H9 (cell line): ENCODE data around the gene AIMP2. TPM values are rescaled to one million over a fixed set of nuclear protein-coding genes. Genes with fewer than 3 reads are reported as not detected.

Experiments used
- DNase-seq: peaks from one replicate; pipeline ENCODE4 v3.0.0-alpha.2; 2017
- H2AFZ ChIP-seq: one replicate; pipeline ENCODE4 v1.6.1; 2013; ENCODE audit warnings: mild to moderate bottlenecking, low read length, control low read depth, moderate library complexity
- H2AK5ac ChIP-seq: 2 replicates; pipeline ENCODE4 v1.6.1; 2013; ENCODE audit warnings: low read length, control low read depth, mixed read lengths; ENCODE audit not compliant: insufficient read length
- H2BK120ac ChIP-seq: one replicate; pipeline ENCODE4 v1.6.1; 2013; ENCODE audit warnings: low read depth, mild to moderate bottlenecking, low read length, control low read depth, inconsistent platforms; ENCODE audit not compliant: poor library complexity, severe bottlenecking
- H2BK12ac ChIP-seq: 2 replicates; pipeline ENCODE4 v1.6.1; 2013; ENCODE audit warnings: low read length, control low read depth, mixed read lengths, low read depth; ENCODE audit not compliant: insufficient read length
- H2BK15ac ChIP-seq: 2 replicates; pipeline ENCODE4 v1.6.1; 2013; ENCODE audit warnings: low read depth, low read length, control low read depth
- H2BK20ac ChIP-seq: one replicate; pipeline ENCODE4 v1.6.1; 2013; ENCODE audit warnings: low read depth, mild to moderate bottlenecking, low read length, control low read depth, inconsistent platforms; ENCODE audit not compliant: poor library complexity, severe bottlenecking
- H2BK5ac ChIP-seq: 2 replicates; pipeline ENCODE4 v1.6.1; 2013; ENCODE audit warnings: low read length, control low read depth, mixed read lengths; ENCODE audit not compliant: insufficient read length
- H3K14ac ChIP-seq: 2 replicates; pipeline ENCODE4 v1.6.1; 2013; ENCODE audit warnings: low read length, control low read depth; ENCODE audit not compliant: insufficient read depth
- H3K18ac ChIP-seq: 2 replicates; pipeline ENCODE4 v1.6.1; 2013; ENCODE audit warnings: low read depth, mild to moderate bottlenecking, mixed read lengths, low read length, control low read depth; ENCODE audit not compliant: insufficient read length
- H3K23ac ChIP-seq: 2 replicates; pipeline ENCODE4 v1.6.1; 2013; ENCODE audit warnings: low read length, control low read depth, mixed read lengths, low read depth; ENCODE audit not compliant: insufficient read length
- H3K23me2 ChIP-seq: 2 replicates; pipeline ENCODE4 v1.6.1; 2013; ENCODE audit warnings: low read depth, mild to moderate bottlenecking, mixed read lengths, low read length, control low read depth; ENCODE audit not compliant: insufficient read length, poor library complexity, severe bottlenecking
- H3K27ac ChIP-seq: 2 replicates; pipeline ENCODE4 v1.5.1; 2013; ENCODE audit warnings: low read length, control low read depth, mixed read lengths, low read depth; ENCODE audit not compliant: insufficient read length
- H3K27me3 ChIP-seq: 2 replicates; pipeline ENCODE4 v1.6.1; 2013; ENCODE audit warnings: low read length, control low read depth, inconsistent platforms; ENCODE audit not compliant: insufficient read depth
- H3K4ac ChIP-seq: 2 replicates; pipeline ENCODE4 v1.6.1; 2013; ENCODE audit warnings: low read depth, mild to moderate bottlenecking, control low read depth, inconsistent platforms, low read length, moderate library complexity
- H3K4me1 ChIP-seq: 2 replicates; pipeline ENCODE4 v1.6.1; 2013; ENCODE audit warnings: low read length, control low read depth, inconsistent platforms; ENCODE audit not compliant: insufficient read depth
- H3K4me2 ChIP-seq: 2 replicates; pipeline ENCODE4 v1.6.1; 2013; ENCODE audit warnings: low read length, control low read depth, mixed read lengths; ENCODE audit not compliant: insufficient read length, insufficient read depth
- H3K56ac ChIP-seq: 2 replicates; pipeline ENCODE4 v1.6.1; 2013; ENCODE audit warnings: low read depth, mild to moderate bottlenecking, mixed read lengths, low read length, control low read depth; ENCODE audit not compliant: insufficient read length
- H3K79me1 ChIP-seq: 2 replicates; pipeline ENCODE4 v1.6.1; 2013; ENCODE audit warnings: low read depth, mild to moderate bottlenecking, moderate library complexity, low read length, control low read depth, inconsistent platforms; ENCODE audit not compliant: insufficient read depth, poor library complexity, severe bottlenecking
- H3K79me2 ChIP-seq: 2 replicates; pipeline ENCODE4 v1.6.1; 2013; ENCODE audit warnings: low read length, control low read depth, inconsistent platforms; ENCODE audit not compliant: insufficient read depth
- H3K9ac ChIP-seq: 2 replicates; pipeline ENCODE4 v1.6.1; 2013; ENCODE audit warnings: low read length, control low read depth, mixed read lengths; ENCODE audit not compliant: insufficient read length; ENCODE audit errors: extremely low read depth
- H3K9me3 ChIP-seq: one replicate; pipeline ENCODE4 v1.6.1; 2013; ENCODE audit warnings: low read depth, low read length, inconsistent platforms; ENCODE audit not compliant: control insufficient read depth
- H3T11ph ChIP-seq: one replicate; pipeline ENCODE4 v1.6.1; 2013; ENCODE audit warnings: mild to moderate bottlenecking, low read length, control low read depth, inconsistent platforms
- H4K20me1 ChIP-seq: one replicate; pipeline ENCODE4 v1.6.1; 2013; ENCODE audit not compliant: control insufficient read depth, insufficient read length, insufficient read depth
- H4K5ac ChIP-seq: 2 replicates; pipeline ENCODE4 v1.6.1; 2013; ENCODE audit warnings: low read depth, mild to moderate bottlenecking, mixed read lengths, low read length, control low read depth; ENCODE audit not compliant: insufficient read length
- H4K8ac ChIP-seq: replicated peaks from 2 replicates; pipeline ENCODE4 v1.6.1; 2013; ENCODE audit warnings: low read length, control low read depth, mixed read lengths, low read depth; ENCODE audit not compliant: insufficient read length
- H4K91ac ChIP-seq: 2 replicates; pipeline ENCODE4 v1.6.1; 2013; ENCODE audit warnings: low read depth, mild to moderate bottlenecking, moderate library complexity, mixed read lengths, low read length, control low read depth; ENCODE audit not compliant: insufficient read length
- H3K27ac Mint-ChIP-seq, 3 experiments: 2 replicates in 2 of 3; 3 replicates in 1 of 3; pipeline ENCODE4 v1.8.0; 2020 to 2021; ENCODE audit warnings: mixed read lengths in 3 of 3, mild to moderate bottlenecking in 1 of 3, moderate library complexity in 1 of 3
- H3K27me3 Mint-ChIP-seq: 2 replicates; pipeline ENCODE4 v1.8.0; 2021; ENCODE audit warnings: low read depth, mild to moderate bottlenecking, moderate library complexity, mixed read lengths
- H3K36me3 Mint-ChIP-seq, 3 experiments: 2 replicates in 2 of 3; 3 replicates in 1 of 3; pipeline ENCODE4 v1.8.0; 2020 to 2021; ENCODE audit warnings: low read depth in 3 of 3, mixed read lengths in 3 of 3; ENCODE audit not compliant: insufficient read depth in 1 of 3
- H3K4me1 Mint-ChIP-seq, 2 experiments: 2 replicates each; pipeline ENCODE4 v1.8.0; 2020; ENCODE audit warnings: mixed read lengths in 2 of 2
- H3K4me3 Mint-ChIP-seq, 2 experiments: 2 replicates in 1 of 2; 3 replicates in 1 of 2; pipeline ENCODE4 v1.8.0; 2020 to 2021; ENCODE audit warnings: mild to moderate bottlenecking in 2 of 2, mixed read lengths in 2 of 2, moderate library complexity in 1 of 2
- H3K9me3 Mint-ChIP-seq, 2 experiments: 2 replicates in 1 of 2; 3 replicates in 1 of 2; pipeline ENCODE4 v1.8.0; 2020; ENCODE audit warnings: mild to moderate bottlenecking in 2 of 2, mixed read lengths in 2 of 2, moderate library complexity in 1 of 2
- CTCF ChIP-seq: fragments of 200-600 bp; sonication (generic); conservative IDR thresholded peaks from 3 replicates; pipeline ENCODE4 v1.8.0; 2021; ENCODE audit warnings: antibody characterized with exemption, mild to moderate bottlenecking
- WGBS: extraction: QIAGEN DNeasy Blood & Tissue Kit; methylation state at CpG from one replicate; pipeline ENCODE4 v1.1.7; 2013; ENCODE audit warnings: missing lambda C conversion rate, low lambda C conversion rate, mixed read lengths; ENCODE audit not compliant: insufficient read length; ENCODE audit errors: extremely low coverage; 5-methylcytosine and 5-hydroxymethylcytosine counted together
- total RNA-seq: library from RNA; stranded (reverse); gene quantifications from 2 replicates; pipeline ENCODE4 v1.2.1, GENCODE V29; 2021

The AIMP2 gene
- total RNA-seq, 1 experiment from 2014 or later: 78.2 TPM

- Histone ChIP-seq H2AK5ac (no peak overlapping the region), H2AFZ (no peak overlapping the region), H2BK12ac (no peak overlapping the region), H4K5ac (no peak overlapping the region), H3K27me3 (no peaks in the 10 kb centered on the region), H3K4me1 (no peaks in the 10 kb centered on the region), H3K79me1 (peaks cover 14% of the 10 kb centered on the region), H3K14ac (no peak overlapping the region), H3K9ac (no peak overlapping the region), H2BK120ac (no peak overlapping the region), H3K9me3 (no peaks in the 10 kb centered on the region), H4K20me1 (no peaks in the 10 kb centered on the region), H3K4ac (no peak overlapping the region), H2BK5ac (no peak overlapping the region), H4K91ac (no peak overlapping the region), H3K23me2 (no peaks in the 10 kb centered on the region), H2BK15ac (no peak overlapping the region), H3K23ac (no peak overlapping the region), H3K27ac (no peak overlapping the region), H3T11ph (no peak overlapping the region), H2BK20ac (no peak overlapping the region), H4K8ac (no peak overlapping the region), H3K79me2 (0 out of 2 replicates have a peak, but pooled peaks cover 2% of the 10 kb centered on the region), H3K4me2 (no peak overlapping the region), H3K18ac (no peak overlapping the region), H3K56ac (no peak overlapping the region)
- Mint-ChIP-seq H3K27ac (no peak overlapping the region; a peak in 1 of 7 replicates), H3K36me3 (peaks cover 41 to 85% (median 80%) of the 10 kb centered on the region in 3 experiments), H3K4me1 (no peaks in the 10 kb centered on the region), H3K4me3 (no peak overlapping the region), H3K27me3 (no peaks in the 10 kb centered on the region), H3K9me3 (no peaks in the 10 kb centered on the region)
- WGBS: no CpG with 5 or more reads among the region's 13 CpGs
- no peak for TF ChIP-seq CTCF
- no peak for DNase-seq
Measured at GRCh38 chr7:6035686-6036085, 26.6 kb downstream of the AIMP2 start.
